GM12892 (cell line): ENCODE results near the gene ERBB4.

Experiments
- POLR2A ChIP-seq: IDR thresholded peaks from 2 replicates; pipeline ENCODE4 v1.6.1; 2011; ENCODE audit warnings: low read depth, low read length, control low read depth
- POLR2AphosphoS5 ChIP-seq: IDR thresholded peaks from 2 replicates; pipeline ENCODE4 v1.6.1; 2011; ENCODE audit warnings: low read depth, low read length, control low read depth

DNA sequence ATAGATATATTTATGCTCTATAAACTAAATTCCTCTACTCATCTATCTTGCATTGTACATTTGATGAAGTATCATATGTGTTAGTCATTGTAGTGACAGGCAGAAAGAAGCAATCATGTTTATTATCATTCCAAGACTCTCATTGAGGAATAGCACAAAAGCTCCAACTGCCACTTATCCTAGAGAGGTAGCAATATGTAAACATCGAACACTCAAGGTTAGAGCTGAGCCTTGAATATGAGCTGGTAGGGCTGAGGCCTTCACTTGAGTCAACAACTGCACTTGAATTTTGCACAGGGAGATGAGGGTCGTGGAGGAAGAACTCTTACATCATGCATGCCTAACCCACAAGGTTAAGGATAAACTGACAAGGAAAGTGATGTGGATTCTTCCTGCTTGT is 1081.3 kb downstream of the ERBB4 start:
- no peak for TF ChIP-seq POLR2AphosphoS5
- no peak for TF ChIP-seq POLR2A
